Duodenal mucosa (tissue), 2 donors: ENCODE measurements around the gene PHAF1.

Experiments
- H3K27ac ChIP-seq: one replicate; pipeline ENCODE4 v1.7.0; 2013; ENCODE audit warnings: low read depth, low read length
- H3K27me3 ChIP-seq, 2 donors: one replicate each; pipeline ENCODE4 v1.7.0; 2013; ENCODE audit warnings: low read length in 2 of 2, control low read depth in 1 of 2; ENCODE audit not compliant: insufficient read depth in 2 of 2, control insufficient read depth in 1 of 2
- H3K36me3 ChIP-seq, 2 donors: one replicate each; pipeline ENCODE4 v1.7.0; 2013; ENCODE audit warnings: low read length in 2 of 2, control low read depth in 1 of 2; ENCODE audit not compliant: insufficient read depth in 2 of 2, control insufficient read depth in 1 of 2
- H3K4me1 ChIP-seq, 2 donors: one replicate each; pipeline ENCODE4 v1.7.0; 2013; ENCODE audit warnings: low read length in 2 of 2, control low read depth in 1 of 2; ENCODE audit not compliant: insufficient read depth in 2 of 2, control insufficient read depth in 1 of 2
- H3K4me3 ChIP-seq, 2 donors: one replicate each; pipeline ENCODE4 v1.7.0; 2013; ENCODE audit warnings: low read length in 2 of 2, low read depth in 1 of 2
- H3K9ac ChIP-seq, 2 donors: one replicate each; pipeline ENCODE4 v1.7.0; 2013; ENCODE audit warnings: low read length in 2 of 2, low read depth in 1 of 2
- H3K9me3 ChIP-seq, 2 donors: one replicate each; pipeline ENCODE4 v1.7.0; 2013; ENCODE audit warnings: low read length in 2 of 2, control low read depth in 1 of 2; ENCODE audit not compliant: control insufficient read depth in 1 of 2

PHAF1 gene

GRCh38 chr16:67169642-67170167 lies 60.0 kb downstream of the PHAF1 start:
- Histone ChIP-seq H3K4me1 (peaks cover 24 to 38% of the 10 kb centered on the region in 2 donors), H3K9me3 (no peaks in the 10 kb centered on the region), H3K27ac (no peak overlapping the region)

GRCh38 chr16:67170168-67170948 lies 60.6 kb downstream of the PHAF1 start, which contains the start of gene NOL3:
Gene NOL3 (plus strand): TSS chr16:67170538.
- Histone ChIP-seq H3K27me3 (peaks cover 14 to 23% of the 10 kb centered on the region in 2 donors), H3K4me3 (peak within 1 kb of the TSS; percentile 65 to 71), H3K4me1 (peaks cover 25 to 34% of the 10 kb centered on the region in 2 donors), H3K9ac (peak within 1 kb of the TSS; percentile 42 to 70), H3K27ac (peak within 1 kb of the TSS; percentile 42), H3K9me3 (no peaks in the 10 kb centered on the region), H3K36me3 (no peaks in the 10 kb centered on the region)

More at GRCh38 chr16:67169642-67170167, 60.0 kb downstream of the PHAF1 start:
- Histone ChIP-seq H3K36me3 (no peaks in the 10 kb centered on the region), H3K9ac (peak overlapping the region; percentile 42 to 70), H3K4me3 (peak overlapping the region; percentile 65 to 71), H3K27me3 (peaks cover 20 to 28% of the 10 kb centered on the region in 2 donors)

DNA sequence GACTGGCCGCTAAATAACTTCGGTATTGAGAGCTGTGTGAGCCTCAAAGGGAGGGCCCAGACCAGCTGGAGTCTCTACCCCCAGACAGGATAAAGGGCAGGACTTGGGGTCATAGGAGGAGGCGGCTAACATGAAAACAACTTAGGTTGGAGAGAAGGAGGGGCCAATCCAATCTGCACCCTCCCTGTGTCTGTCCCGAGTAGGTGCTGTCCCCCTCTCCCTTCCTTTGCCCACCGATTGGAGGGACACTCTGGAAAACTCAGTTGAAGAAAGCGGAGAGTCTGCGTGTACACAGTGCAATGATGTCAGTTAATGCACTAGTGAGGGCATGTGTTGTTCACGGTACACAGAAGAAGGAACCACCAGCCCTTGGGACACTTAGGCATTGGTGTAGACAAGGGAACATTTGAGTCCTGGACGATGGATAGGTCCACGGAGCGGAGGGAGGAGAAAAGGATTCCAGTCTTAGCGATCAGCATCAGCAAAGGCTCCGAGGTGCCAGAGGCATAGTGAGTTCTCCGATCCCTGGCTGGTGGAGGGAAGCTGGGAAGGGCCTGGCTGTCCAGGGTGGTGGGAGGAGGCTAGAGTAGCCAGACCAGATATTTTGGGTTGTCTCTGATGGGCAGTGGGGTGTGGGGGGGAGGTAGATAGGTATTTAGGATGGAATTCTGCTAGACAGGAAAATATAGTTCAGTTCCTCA lies 61.4 kb downstream of the PHAF1 start:
- Histone ChIP-seq H3K27ac (peak overlapping the region; percentile 42), H3K4me1 (peaks cover 25 to 30% of the 10 kb centered on the region in 2 donors), H3K9ac (no peak overlapping the region), H3K27me3 (peaks cover 8 to 21% of the 10 kb centered on the region in 2 donors), H3K36me3 (no peaks in the 10 kb centered on the region), H3K9me3 (no peaks in the 10 kb centered on the region), H3K4me3 (peak overlapping the region; percentile 13 to 51)

- peak overlapping the region; percentile 71 for H3K27ac ChIP-seq
These were observed 63.6 kb downstream of the PHAF1 start for GRCh38 chr16:67173323-67173722.

DNA sequence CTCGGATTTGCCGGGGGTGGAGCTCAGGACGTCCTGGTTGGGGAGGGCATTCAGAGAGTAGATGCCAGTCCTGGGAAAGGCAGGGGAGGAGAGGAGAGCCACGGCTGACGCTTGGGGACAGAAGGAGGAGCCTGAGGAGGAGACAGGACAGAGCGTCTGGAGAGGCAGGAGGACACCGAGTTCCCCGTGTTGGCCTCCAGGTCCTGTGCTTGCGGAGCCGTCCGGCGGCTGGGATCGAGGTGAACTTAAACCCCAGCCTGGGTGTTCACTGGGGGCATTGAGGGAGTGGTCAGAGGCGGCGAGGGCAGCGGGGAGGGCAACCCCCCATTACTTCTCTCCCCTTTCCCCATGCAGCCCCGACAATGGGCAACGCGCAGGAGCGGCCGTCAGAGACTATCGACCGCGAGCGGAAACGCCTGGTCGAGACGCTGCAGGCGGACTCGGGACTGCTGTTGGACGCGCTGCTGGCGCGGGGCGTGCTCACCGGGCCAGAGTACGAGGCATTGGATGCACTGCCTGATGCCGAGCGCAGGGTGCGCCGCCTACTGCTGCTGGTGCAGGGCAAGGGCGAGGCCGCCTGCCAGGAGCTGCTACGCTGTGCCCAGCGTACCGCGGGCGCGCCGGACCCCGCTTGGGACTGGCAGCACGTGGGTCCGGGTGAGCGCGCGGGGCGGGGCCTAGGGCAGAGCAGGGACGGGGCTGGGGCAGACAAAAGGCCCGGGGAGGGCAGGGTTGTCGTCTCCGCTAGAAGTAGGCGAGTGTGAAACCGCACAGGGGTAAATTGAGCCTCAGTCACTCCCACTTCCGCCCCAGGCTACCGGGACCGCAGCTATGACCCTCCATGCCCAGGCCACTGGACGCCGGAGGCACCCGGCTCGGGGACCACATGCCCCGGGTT lies 64.3 kb downstream of the PHAF1 start:
- H3K36me3 ChIP-seq: no peaks in the 10 kb centered on the region
- H3K27me3 ChIP-seq: peaks cover under 1 to 8% of the 10 kb centered on the region in 2 donors
- H3K27ac ChIP-seq: peak overlapping the region; percentile 71
- H3K4me3 ChIP-seq: peak overlapping the region; percentile 63 to 76
- H3K9ac ChIP-seq: peak overlapping the region; percentile 57 to 79
- no peaks in the 10 kb centered on the region for H3K9me3 ChIP-seq
- H3K4me1 ChIP-seq: peaks cover 39% of the 10 kb centered on the region in 2 donors

More at GRCh38 chr16:67173323-67173722, 63.6 kb downstream of the PHAF1 start:
- Histone ChIP-seq H3K27me3 (peaks cover 5 to 10% of the 10 kb centered on the region in 2 donors), H3K9ac (peak overlapping the region; percentile 52 to 79), H3K4me3 (peak overlapping the region; percentile 63 to 76), H3K4me1 (peaks cover 33 to 35% of the 10 kb centered on the region in 2 donors), H3K9me3 (no peaks in the 10 kb centered on the region), H3K36me3 (no peaks in the 10 kb centered on the region)

GRCh38 chr16:67174706-67175231 lies 65.0 kb downstream of the PHAF1 start:
- Histone ChIP-seq H3K9ac (peak overlapping the region; percentile 57 to 79), H3K27ac (peak overlapping the region; percentile 71), H3K9me3 (no peaks in the 10 kb centered on the region), H3K4me3 (peak overlapping the region; percentile 63 to 76), H3K27me3 (peaks cover 0 to 3% of the 10 kb centered on the region in 2 donors), H3K4me1 (peaks cover 33% of the 10 kb centered on the region in 2 donors), H3K36me3 (no peaks in the 10 kb centered on the region)

GRCh38 chr16:67176662-67177061 lies 66.9 kb downstream of the PHAF1 start:
- Histone ChIP-seq H3K36me3 (no peaks in the 10 kb centered on the region), H3K27me3 (no peaks in the 10 kb centered on the region), H3K4me1 (peaks cover 28 to 33% of the 10 kb centered on the region in 2 donors), H3K9me3 (no peaks in the 10 kb centered on the region), H3K4me3 (no peak overlapping the region), H3K27ac (no peak overlapping the region), H3K9ac (no peak overlapping the region)

GRCh38 chr16:67177743-67178699 lies 68.3 kb downstream of the PHAF1 start:
- Histone ChIP-seq H3K27ac (peak overlapping the region; percentile 28), H3K4me3 (peak overlapping the region; percentile 57 to 69), H3K9ac (peak overlapping the region; percentile 49 to 52), H3K27me3 (no peaks in the 10 kb centered on the region), H3K4me1 (peaks cover 35 to 39% of the 10 kb centered on the region in 2 donors), H3K9me3 (no peaks in the 10 kb centered on the region), H3K36me3 (no peaks in the 10 kb centered on the region)
